ENCODE results near the gene GASK1B. TPM values are rescaled to one million over a fixed set of nuclear protein-coding genes. Genes with fewer than 3 reads are reported as not detected.

Gene GASK1B
- total and polyA plus RNA-seq, 10 donors: 2.9 to 51.3 (median 29.4) TPM

GRCh38 chr4:158189422-158189821 lies 16.6 kb upstream of the GASK1B start:
- no peak overlapping the region for H3K27ac ChIP-seq
- no peaks in the 10 kb centered on the region for H3K4me1 ChIP-seq
- no peaks in the 10 kb centered on the region for H3K36me3 ChIP-seq
- H3K27me3 ChIP-seq (replicated peaks in 1 of 7): no peaks in the 10 kb centered on the region
- no peaks in the 10 kb centered on the region for H3K9me3 ChIP-seq
- TF ChIP-seq CTCF (IDR thresholded peaks at IDR 0.05 in 8 of 11, conservative IDR thresholded peaks at IDR 0.05 in 3 of 11): no peak
- TF ChIP-seq POLR2A (IDR thresholded peaks at IDR 0.05): no peak
- no peak for TF ChIP-seq POLR2AphosphoS5 (IDR thresholded peaks at IDR 0.05)
- H3K4me3 ChIP-seq: no peak overlapping the region
- 89 to 100% (median 94%) methylated on average over 1 of the region's 1 CpG for WGBS, 5 donors
- intact Hi-C loops (cut with DNase I; ENCODE audit: low total_unique reads): no loop called here
- DNase-seq: no peak

- no peak overlapping the region for H3K27ac ChIP-seq
- H3K36me3 ChIP-seq: no peaks in the 10 kb centered on the region
- H3K27me3 ChIP-seq (replicated peaks in 1 of 7): no peaks in the 10 kb centered on the region
- intact Hi-C loops (cut with DNase I; ENCODE audit: low total_unique reads): no loop called here
- H3K4me3 ChIP-seq: no peak overlapping the region
- no peaks in the 10 kb centered on the region for H3K9me3 ChIP-seq
- DNase-seq: no peak
- 59 to 73% (median 70%) methylated on average over 2 of the region's 2 CpGs for WGBS, 5 donors
- TF ChIP-seq POLR2AphosphoS5 (IDR thresholded peaks at IDR 0.05) (no peak), CTCF (IDR thresholded peaks at IDR 0.05 in 8 of 11, conservative IDR thresholded peaks at IDR 0.05 in 3 of 11) (no peak), POLR2A (IDR thresholded peaks at IDR 0.05) (no peak)
- H3K4me1 ChIP-seq: no peaks in the 10 kb centered on the region
Measured at GRCh38 chr4:158186815-158187214, 14.0 kb upstream of the GASK1B start.

- Histone ChIP-seq H3K27ac (no peak overlapping the region), H3K4me3 (no peak overlapping the region), H3K9me3 (no peaks in the 10 kb centered on the region), H3K27me3 (replicated peaks in 1 of 7) (no peaks in the 10 kb centered on the region), H3K4me1 (no peaks in the 10 kb centered on the region), H3K36me3 (no peaks in the 10 kb centered on the region)
- no peak for DNase-seq
- intact Hi-C loops (cut with DNase I; ENCODE audit: low total_unique reads): no loop called here
- TF ChIP-seq POLR2AphosphoS5 (IDR thresholded peaks at IDR 0.05) (peak in 2 of 3 donors; percentile 27 to 58), CTCF (IDR thresholded peaks at IDR 0.05 in 8 of 11, conservative IDR thresholded peaks at IDR 0.05 in 3 of 11) (no peak)
- WGBS, 5 donors: 80 to 94% (median 91%) methylated on average over 15 of the region's 15 CpGs
Measured at GRCh38 chr4:158182736-158183135, 9.9 kb upstream of the GASK1B start.

DNA sequence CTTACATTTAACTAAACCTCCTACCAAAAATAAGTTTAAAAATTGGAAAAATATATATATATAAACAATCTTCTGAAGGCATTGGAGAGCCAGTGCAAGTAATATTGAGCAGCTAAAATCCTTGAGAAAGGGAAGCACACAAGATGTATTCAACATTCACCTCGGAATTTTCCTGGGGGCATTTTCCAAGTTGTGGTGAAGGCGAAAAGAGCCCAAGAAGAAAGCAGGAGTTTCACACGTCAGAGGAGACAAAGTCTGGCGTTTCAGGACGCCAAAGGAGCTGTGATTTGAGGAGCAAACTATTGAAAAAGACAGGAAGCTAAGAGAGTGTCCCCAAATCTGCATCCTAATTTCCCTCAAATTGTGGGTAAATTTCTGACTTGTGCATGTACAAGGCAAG lies 9.1 kb upstream of the GASK1B start:
- Histone ChIP-seq H3K27me3 (replicated peaks in 1 of 7) (no peaks in the 10 kb centered on the region), H3K27ac (no peak overlapping the region), H3K36me3 (no peaks in the 10 kb centered on the region), H3K4me3 (no peak overlapping the region), H3K4me1 (no peaks in the 10 kb centered on the region), H3K9me3 (no peaks in the 10 kb centered on the region)
- TF ChIP-seq CTCF (IDR thresholded peaks at IDR 0.05 in 8 of 11, conservative IDR thresholded peaks at IDR 0.05 in 3 of 11) (no peak), POLR2A (IDR thresholded peaks at IDR 0.05) (no peak), POLR2AphosphoS5 (IDR thresholded peaks at IDR 0.05) (no peak)
- WGBS, 5 donors: 82 to 89% (median 85%) methylated on average over 5 of the region's 5 CpGs
- no peak for DNase-seq
- intact Hi-C loops (cut with DNase I; ENCODE audit: low total_unique reads): no loop called here
